Measurements from ENCODE around the gene ITGB3BP.

DNA sequence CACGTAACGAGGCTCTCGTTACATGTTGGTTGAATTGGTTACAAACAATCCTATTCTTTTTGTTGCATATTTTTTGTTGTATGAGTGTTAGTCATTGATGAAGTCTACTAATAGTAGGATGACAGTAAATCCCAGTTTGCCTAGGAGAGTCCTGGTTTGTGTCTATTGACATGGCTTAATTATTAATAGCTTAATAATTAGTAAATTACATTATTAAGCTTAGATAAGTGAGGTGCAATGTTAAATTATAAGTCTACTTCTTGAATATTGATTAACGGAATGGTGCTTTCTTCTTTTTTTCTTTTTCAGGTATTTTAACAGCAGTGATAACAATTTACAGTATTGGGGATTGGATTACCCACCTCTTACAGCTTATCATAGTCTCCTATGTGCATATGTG lies 121.1 kb downstream of the ITGB3BP start:
- no peak for TF ChIP-seq CEBPB (IDR thresholded peaks at IDR 0.05; ENCODE audit: low read depth, low read length)
- TF ChIP-seq, protein P1, sequence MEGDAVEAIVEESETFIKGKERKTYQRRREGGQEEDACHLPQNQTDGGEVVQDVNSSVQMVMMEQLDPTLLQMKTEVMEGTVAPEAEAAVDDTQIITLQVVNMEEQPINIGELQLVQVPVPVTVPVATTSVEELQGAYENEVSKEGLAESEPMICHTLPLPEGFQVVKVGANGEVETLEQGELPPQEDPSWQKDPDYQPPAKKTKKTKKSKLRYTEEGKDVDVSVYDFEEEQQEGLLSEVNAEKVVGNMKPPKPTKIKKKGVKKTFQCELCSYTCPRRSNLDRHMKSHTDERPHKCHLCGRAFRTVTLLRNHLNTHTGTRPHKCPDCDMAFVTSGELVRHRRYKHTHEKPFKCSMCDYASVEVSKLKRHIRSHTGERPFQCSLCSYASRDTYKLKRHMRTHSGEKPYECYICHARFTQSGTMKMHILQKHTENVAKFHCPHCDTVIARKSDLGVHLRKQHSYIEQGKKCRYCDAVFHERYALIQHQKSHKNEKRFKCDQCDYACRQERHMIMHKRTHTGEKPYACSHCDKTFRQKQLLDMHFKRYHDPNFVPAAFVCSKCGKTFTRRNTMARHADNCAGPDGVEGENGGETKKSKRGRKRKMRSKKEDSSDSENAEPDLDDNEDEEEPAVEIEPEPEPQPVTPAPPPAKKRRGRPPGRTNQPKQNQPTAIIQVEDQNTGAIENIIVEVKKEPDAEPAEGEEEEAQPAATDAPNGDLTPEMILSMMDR (conservative IDR thresholded peaks at IDR 0.05; ENCODE audit: low read depth, low read length) = no peak
- TF ChIP-seq POLR2A (IDR thresholded peaks at IDR 0.05; ENCODE audit: low read depth, low read length) = no peak
- no peak for TF ChIP-seq RCOR1 (IDR thresholded peaks at IDR 0.05; ENCODE audit: insufficient replicate concordance, low read length)
- TF ChIP-seq, protein P2, sequence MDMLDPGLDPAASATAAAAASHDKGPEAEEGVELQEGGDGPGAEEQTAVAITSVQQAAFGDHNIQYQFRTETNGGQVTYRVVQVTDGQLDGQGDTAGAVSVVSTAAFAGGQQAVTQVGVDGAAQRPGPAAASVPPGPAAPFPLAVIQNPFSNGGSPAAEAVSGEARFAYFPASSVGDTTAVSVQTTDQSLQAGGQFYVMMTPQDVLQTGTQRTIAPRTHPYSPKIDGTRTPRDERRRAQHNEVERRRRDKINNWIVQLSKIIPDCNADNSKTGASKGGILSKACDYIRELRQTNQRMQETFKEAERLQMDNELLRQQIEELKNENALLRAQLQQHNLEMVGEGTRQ (IDR thresholded peaks at IDR 0.05; ENCODE audit: low read depth, low read length) = no peak
- TF ChIP-seq RAD21 (IDR thresholded peaks at IDR 0.05; ENCODE audit: low read length) = no peak
- TF ChIP-seq FOS (IDR thresholded peaks at IDR 0.05; ENCODE audit: low read depth, low read length) = no peak
- TF ChIP-seq NFE2L2 (IDR thresholded peaks at IDR 0.05; ENCODE audit: low read depth, low read length) = no peak
